HEK293 (cell line): ENCODE results near the gene CD5L.

Experiments used
- CTCF ChIA-PET: fragments of 350-600 bp; formaldehyde crosslinking; extraction: SDS; loops from one replicate; lab custom pipeline; 2021; ENCODE audit warnings: antibody characterized with exemption; lab: Yijun Ruan, JAX
- POLR2A ChIA-PET: fragments of 300-600 bp; formaldehyde crosslinking; extraction: SDS; loops from one replicate; lab custom pipeline; 2020; ENCODE audit warnings: antibody characterized with exemption, inconsistent platforms; lab: Yijun Ruan, JAX
- H3K27ac ChIP-seq: fragments of 200-500 bp; sonication (Bioruptor generic); 2 replicates; pipeline ENCODE4 v1.5.1; 2014; ENCODE audit warnings: low read depth, low read length, control low read depth, inconsistent platforms; ENCODE audit errors: extremely low read depth
- H3K36me3 ChIP-seq, 2 experiments: fragments of 200-500 bp in 1 of 2; sonication (Bioruptor generic) in 1 of 2; 1 replicate in 1 of 2; 2 replicates in 1 of 2; pipeline ENCODE4 v1.5.1; 2014 to 2017; ENCODE audit warnings: inconsistent platforms in 2 of 2, low read length in 2 of 2; ENCODE audit not compliant: control insufficient read depth in 2 of 2, insufficient read depth in 1 of 2
- H3K4me1 ChIP-seq: fragments of 200-500 bp; sonication (Bioruptor generic); 2 replicates; pipeline ENCODE4 v1.5.1; 2014; ENCODE audit warnings: mild to moderate bottlenecking, low read length, inconsistent platforms; ENCODE audit not compliant: control insufficient read depth, insufficient read depth
- H3K4me3 ChIP-seq: 2 replicates; pipeline ENCODE4 v1.5.1; 2011; ENCODE audit warnings: low read depth, mild to moderate bottlenecking, control low read depth, low read length, moderate library complexity
- H3K9me3 ChIP-seq: fragments of 200-500 bp; sonication (Bioruptor generic); 2 replicates; pipeline ENCODE4 v1.5.1; 2014; ENCODE audit warnings: low read depth, low read length, inconsistent platforms; ENCODE audit not compliant: control insufficient read depth, insufficient read depth
- BCL11A ChIP-seq: fragments of 450-650 bp; formaldehyde crosslinking; IDR thresholded peaks from 2 replicates; pipeline ENCODE4 v1.5.1; 2016; ENCODE audit warnings: low read depth, missing biosample characterization, missing genetic modification characterization
- GLIS1 ChIP-seq: fragments of 450-650 bp; formaldehyde crosslinking; IDR thresholded peaks from 2 replicates; pipeline ENCODE4 v1.5.1; 2016; ENCODE audit warnings: missing biosample characterization, missing genetic modification characterization
- MEIS1 ChIP-seq: sonication (generic); formaldehyde crosslinking; IDR thresholded peaks from 2 replicates; pipeline ENCODE4 v1.8.1; 2022; ENCODE audit warnings: missing genetic modification reagents, mild to moderate bottlenecking, borderline replicate concordance
- SP3 ChIP-seq: fragments of 450-650 bp; formaldehyde crosslinking; IDR thresholded peaks from 2 replicates; pipeline ENCODE4 v1.5.1; 2016; ENCODE audit warnings: missing biosample characterization, missing genetic modification characterization
- YY1 ChIP-seq: fragments of 450-650 bp; formaldehyde crosslinking; IDR thresholded peaks from 2 replicates; pipeline ENCODE4 v1.5.1; 2018; ENCODE audit warnings: missing biosample characterization, missing genetic modification characterization
- ZNF112 ChIP-seq: fragments of 450-650 bp; formaldehyde crosslinking; IDR thresholded peaks from 2 replicates; pipeline ENCODE4 v1.5.0; 2017; ENCODE audit warnings: missing biosample characterization, missing genetic modification characterization
- ZNF114 ChIP-seq: fragments of 450-650 bp; formaldehyde crosslinking; IDR thresholded peaks from 2 replicates; pipeline ENCODE4 v1.5.0; 2017; ENCODE audit warnings: missing biosample characterization, missing genetic modification characterization
- ZNF146 ChIP-seq: fragments of 450-650 bp; formaldehyde crosslinking; IDR thresholded peaks from 2 replicates; pipeline ENCODE4 v1.5.1; 2016; ENCODE audit warnings: missing biosample characterization, missing genetic modification characterization
- ZNF175 ChIP-seq: fragments of 450-650 bp; formaldehyde crosslinking; IDR thresholded peaks from 2 replicates; pipeline ENCODE4 v1.5.1; 2016; ENCODE audit warnings: missing biosample characterization, missing genetic modification characterization
- ZNF214 ChIP-seq: fragments of 450-650 bp; formaldehyde crosslinking; IDR thresholded peaks from 2 replicates; pipeline ENCODE4 v1.5.1; 2017; ENCODE audit warnings: missing biosample characterization, mild to moderate bottlenecking, missing genetic modification characterization, borderline replicate concordance
- ZNF274 ChIP-seq, 2 experiments: fragments of 200-500 bp in 1 of 2; fragments of 450-650 bp in 1 of 2; sonication (Bioruptor generic) in 1 of 2; formaldehyde crosslinking in 1 of 2; IDR thresholded peaks; 2 replicates each; pipeline versions ENCODE4 v1.5.1 to v1.6.1; 2014 to 2016; ENCODE audit warnings: borderline replicate concordance in 1 of 2, inconsistent platforms in 1 of 2, low read length in 1 of 2, missing biosample characterization in 1 of 2, missing genetic modification characterization in 1 of 2
- ZNF366 ChIP-seq: fragments of 450-650 bp; formaldehyde crosslinking; conservative IDR thresholded peaks from 2 replicates; pipeline ENCODE4 v1.5.1; 2016; ENCODE audit warnings: missing biosample characterization, missing genetic modification characterization
- ZNF416 ChIP-seq: fragments of 450-650 bp; formaldehyde crosslinking; IDR thresholded peaks from 2 replicates; pipeline ENCODE4 v1.5.1; 2016; ENCODE audit warnings: missing biosample characterization, missing genetic modification characterization
- ZNF571 ChIP-seq: fragments of 450-650 bp; formaldehyde crosslinking; IDR thresholded peaks from 2 replicates; pipeline ENCODE4 v1.5.0; 2017; ENCODE audit warnings: missing biosample characterization, missing genetic modification characterization
- ZNF585B ChIP-seq: fragments of 450-650 bp; formaldehyde crosslinking; IDR thresholded peaks from 2 replicates; pipeline ENCODE4 v1.5.1; 2016; ENCODE audit warnings: missing biosample characterization, missing genetic modification characterization
- ZNF623 ChIP-seq: fragments of 450-650 bp; formaldehyde crosslinking; IDR thresholded peaks from 2 replicates; pipeline ENCODE4 v1.5.1; 2016; ENCODE audit warnings: missing biosample characterization, missing genetic modification characterization
- ZNF629 ChIP-seq: fragments of 450-650 bp; formaldehyde crosslinking; IDR thresholded peaks from 2 replicates; pipeline ENCODE4 v1.5.1; 2017; ENCODE audit warnings: missing biosample characterization, missing genetic modification characterization
- ZNF660 ChIP-seq: fragments of 450-650 bp; IDR thresholded peaks from 2 replicates; pipeline ENCODE4 v1.5.1; 2018; ENCODE audit warnings: missing biosample characterization, mild to moderate bottlenecking, missing genetic modification characterization
- ZNF664 ChIP-seq: fragments of 450-650 bp; formaldehyde crosslinking; IDR thresholded peaks from 2 replicates; pipeline ENCODE4 v1.5.1; 2016; ENCODE audit warnings: missing biosample characterization, missing genetic modification characterization
- ZNF791 ChIP-seq: fragments of 450-650 bp; formaldehyde crosslinking; IDR thresholded peaks from 2 replicates; pipeline ENCODE4 v1.5.1; 2016; ENCODE audit warnings: missing biosample characterization, missing genetic modification characterization
- ZNF843 ChIP-seq: fragments of 450-650 bp; formaldehyde crosslinking; IDR thresholded peaks from 2 replicates; pipeline ENCODE4 v1.5.1; 2016; ENCODE audit warnings: missing biosample characterization, missing genetic modification characterization
- ZSCAN16 ChIP-seq: fragments of 450-650 bp; formaldehyde crosslinking; IDR thresholded peaks from 2 replicates; pipeline ENCODE4 v1.5.1; 2016; ENCODE audit warnings: missing biosample characterization, missing genetic modification characterization
- TF ChIP-seq, protein P1 (sequence below): fragments of 450-650 bp; formaldehyde crosslinking; IDR thresholded peaks from 2 replicates; pipeline ENCODE4 v1.5.1; 2016; ENCODE audit warnings: missing biosample characterization, missing genetic modification characterization, borderline replicate concordance
- TF ChIP-seq, protein P2 (sequence below): IDR thresholded peaks from 2 replicates; pipeline ENCODE4 v1.6.1; 2011; ENCODE audit warnings: mild to moderate bottlenecking, low read depth, low read length, borderline replicate concordance

The CD5L gene

GRCh38 chr1:157849229-157849875, 7.7 kb upstream of the CD5L start:
- TF ChIP-seq ZSCAN16 = no peak
- TF ChIP-seq ZNF585B = no peak
- no peak overlapping the region for H3K27ac ChIP-seq
- H3K4me3 ChIP-seq = no peak overlapping the region

GRCh38 chr1:157844089-157844830, 2.7 kb upstream of the CD5L start:
- H3K36me3 ChIP-seq = no peaks in the 10 kb centered on the region
- H3K4me1 ChIP-seq = no peaks in the 10 kb centered on the region
- ChIA-PET POLR2A (no interaction called here), CTCF (no interaction called here)
- H3K9me3 ChIP-seq = no peaks in the 10 kb centered on the region
- no peak overlapping the region for H3K27ac ChIP-seq
- TF ChIP-seq GLIS1 (tag by site-specific recombination) (no peak), ZSCAN16 (no peak), YY1 (no peak), ZNF274 (IDR thresholded peaks at IDR 0.05; ENCODE audit: low read length) (no peak), ZNF274 (tag by site-specific recombination; IDR thresholded peaks at IDR 0.05; ENCODE audit: borderline replicate concordance) (no peak), ZNF112 (tag by site-specific recombination) (no peak), BCL11A (no peak), ZNF571 (tag by site-specific recombination) (no peak)
- TF ChIP-seq, protein P1, sequence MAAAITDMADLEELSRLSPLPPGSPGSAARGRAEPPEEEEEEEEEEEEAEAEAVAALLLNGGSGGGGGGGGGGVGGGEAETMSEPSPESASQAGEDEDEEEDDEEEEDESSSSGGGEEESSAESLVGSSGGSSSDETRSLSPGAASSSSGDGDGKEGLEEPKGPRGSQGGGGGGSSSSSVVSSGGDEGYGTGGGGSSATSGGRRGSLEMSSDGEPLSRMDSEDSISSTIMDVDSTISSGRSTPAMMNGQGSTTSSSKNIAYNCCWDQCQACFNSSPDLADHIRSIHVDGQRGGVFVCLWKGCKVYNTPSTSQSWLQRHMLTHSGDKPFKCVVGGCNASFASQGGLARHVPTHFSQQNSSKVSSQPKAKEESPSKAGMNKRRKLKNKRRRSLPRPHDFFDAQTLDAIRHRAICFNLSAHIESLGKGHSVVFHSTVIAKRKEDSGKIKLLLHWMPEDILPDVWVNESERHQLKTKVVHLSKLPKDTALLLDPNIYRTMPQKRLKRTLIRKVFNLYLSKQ = no peak
- H3K4me3 ChIP-seq = no peak overlapping the region

More at GRCh38 chr1:157849229-157849875, 7.7 kb upstream of the CD5L start:
- Histone ChIP-seq H3K4me1 (no peaks in the 10 kb centered on the region), H3K36me3 (no peaks in the 10 kb centered on the region), H3K9me3 (no peaks in the 10 kb centered on the region)
- CTCF ChIA-PET = no interaction called here
- POLR2A ChIA-PET = no interaction called here

- no peaks in the 10 kb centered on the region for H3K4me1 ChIP-seq
- no peaks in the 10 kb centered on the region for H3K36me3 ChIP-seq
- TF ChIP-seq, protein P2, sequence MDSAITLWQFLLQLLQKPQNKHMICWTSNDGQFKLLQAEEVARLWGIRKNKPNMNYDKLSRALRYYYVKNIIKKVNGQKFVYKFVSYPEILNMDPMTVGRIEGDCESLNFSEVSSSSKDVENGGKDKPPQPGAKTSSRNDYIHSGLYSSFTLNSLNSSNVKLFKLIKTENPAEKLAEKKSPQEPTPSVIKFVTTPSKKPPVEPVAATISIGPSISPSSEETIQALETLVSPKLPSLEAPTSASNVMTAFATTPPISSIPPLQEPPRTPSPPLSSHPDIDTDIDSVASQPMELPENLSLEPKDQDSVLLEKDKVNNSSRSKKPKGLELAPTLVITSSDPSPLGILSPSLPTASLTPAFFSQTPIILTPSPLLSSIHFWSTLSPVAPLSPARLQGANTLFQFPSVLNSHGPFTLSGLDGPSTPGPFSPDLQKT = no peak
- TF ChIP-seq ZNF843 (tag by site-specific recombination) = no peak
- no peak for TF ChIP-seq ZNF114
- TF ChIP-seq ZNF664 = no peak
- TF ChIP-seq ZNF214 (tag by site-specific recombination) = no peak
- TF ChIP-seq ZNF366 (tag by site-specific recombination) = no peak
- CTCF ChIA-PET = interaction anchor here (0.7 kb wide), 1 partner anchor 278 kb away, joined by 3 read pairs; no protein-coding TSS in a partner anchor
- no peaks in the 10 kb centered on the region for H3K9me3 ChIP-seq
- POLR2A ChIA-PET = no interaction called here
- H3K4me3 ChIP-seq = no peak overlapping the region
- no peak overlapping the region for H3K27ac ChIP-seq
Measured at GRCh38 chr1:157842939-157843338, 1.3 kb upstream of the CD5L start.

GRCh38 chr1:157838966-157839365, 2.6 kb downstream of the CD5L start:
- H3K27ac ChIP-seq = no peak overlapping the region
- H3K36me3 ChIP-seq = no peaks in the 10 kb centered on the region
- H3K4me3 ChIP-seq = no peak overlapping the region
- no peaks in the 10 kb centered on the region for H3K4me1 ChIP-seq
- H3K9me3 ChIP-seq = no peaks in the 10 kb centered on the region
- CTCF ChIA-PET = interaction anchor here (0.6 kb wide), 1 partner anchor 214 kb away, joined by 3 read pairs; no protein-coding TSS in a partner anchor
- POLR2A ChIA-PET = interaction anchor here (0.5 kb wide), 1 partner anchor 52 kb away, joined by 4 read pairs; no protein-coding TSS in a partner anchor
- TF ChIP-seq ZNF629 (no peak), ZNF623 (no peak), ZNF146 (tag by site-specific recombination) (no peak), ZNF791 (no peak), ZNF660 (tag by site-specific recombination) (no peak), ZNF214 (tag by site-specific recombination) (no peak), ZNF416 (no peak), SP3 (tag by site-specific recombination) (no peak), MEIS1 (CRISPR knock-in tag) (no peak), ZNF175 (tag by site-specific recombination) (no peak)
